NCI-H1417 (cell line): ENCODE measurements around the gene ATP5F1D.

Source experiments
- DNase-seq, 3 experiments: peaks; one replicate each; lab custom pipeline; 2025; lab: John Stamatoyannopoulos, UW

The ATP5F1D gene

DNA sequence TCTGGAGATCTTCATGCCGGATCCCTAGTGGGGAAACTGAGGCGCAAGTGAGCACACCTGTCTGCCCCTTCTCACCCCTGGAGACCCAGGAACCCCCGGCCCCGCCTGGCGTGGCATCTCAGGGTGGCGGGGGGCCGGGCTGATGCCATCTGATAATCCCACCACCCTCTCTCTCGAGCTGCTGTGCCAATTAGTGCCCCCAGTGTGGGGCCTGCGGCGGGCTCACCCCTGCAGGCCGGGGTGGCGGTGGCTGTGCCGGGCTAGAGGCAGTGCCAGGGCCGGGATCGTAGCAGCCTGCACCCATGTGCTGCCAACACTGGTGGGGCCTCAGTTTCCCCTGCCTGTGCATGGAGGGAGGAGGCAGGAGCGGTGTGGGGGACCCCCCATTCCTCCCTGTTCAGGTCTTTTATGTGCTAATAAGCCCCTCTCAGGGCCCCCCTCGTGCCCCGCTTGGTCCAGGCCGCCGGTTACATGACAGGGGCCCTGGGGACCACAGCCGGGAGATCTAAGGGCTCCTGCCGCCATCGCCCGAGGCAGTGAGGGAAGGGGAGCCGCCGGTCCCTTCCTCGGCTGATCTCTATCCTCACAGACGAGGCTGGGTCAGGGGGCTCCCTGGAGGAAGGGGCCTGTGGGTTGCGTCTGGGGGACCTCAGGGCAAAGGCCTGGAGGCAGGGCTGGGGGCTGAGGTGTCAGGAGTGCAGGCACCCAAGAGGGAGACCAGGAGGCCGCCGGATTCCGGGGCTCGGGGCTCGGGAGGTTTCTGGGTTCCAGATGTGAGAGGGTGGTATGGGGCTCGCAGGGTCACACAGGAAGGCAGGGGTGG is 52.4 kb downstream of the ATP5F1D start:
- DNase-seq: no peak
